HG03175 (cell line): ENCODE data around the gene ERBB4.

Source experiments
- ATAC-seq: cut with Tn5 transposase; IDR thresholded peaks from one replicate; pipeline ENCODE4 v1.9.1; 2021; ENCODE audit warnings: mild to moderate bottlenecking, moderate library complexity; ENCODE audit not compliant: unreplicated experiment

Gene ERBB4

GRCh38 chr2:211942153-211942552 lies 596.4 kb downstream of the ERBB4 start:
- ATAC-seq: no peak

DNA sequence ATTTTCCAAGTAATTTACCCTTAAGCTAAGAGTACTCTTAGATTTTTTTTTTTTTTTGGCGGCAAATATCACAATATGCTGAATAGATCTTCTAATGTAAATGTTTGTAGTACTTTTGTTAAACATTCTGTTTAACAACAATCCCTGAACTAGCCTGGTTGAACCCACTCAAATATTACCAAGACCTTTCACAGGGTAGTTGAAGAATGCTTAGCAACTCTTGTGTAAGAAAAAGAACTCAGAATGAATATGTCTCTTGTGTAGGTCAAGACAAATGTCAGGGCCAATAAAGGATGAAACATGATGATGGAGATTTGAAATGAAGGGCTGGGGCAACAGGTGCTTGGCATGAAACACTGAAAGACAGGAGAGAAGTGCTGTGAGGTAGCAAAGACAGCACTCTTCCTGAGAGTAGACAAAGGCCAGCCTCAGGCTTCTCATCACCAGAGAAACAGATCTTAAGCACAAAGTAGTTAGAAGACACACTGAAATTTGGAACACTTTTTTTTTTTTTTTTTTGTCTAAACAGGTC lies 597.3 kb downstream of the ERBB4 start:
- ATAC-seq: no peak

- ATAC-seq: no peak
Measured at GRCh38 chr2:211939177-211939576, 599.4 kb downstream of the ERBB4 start.

DNA sequence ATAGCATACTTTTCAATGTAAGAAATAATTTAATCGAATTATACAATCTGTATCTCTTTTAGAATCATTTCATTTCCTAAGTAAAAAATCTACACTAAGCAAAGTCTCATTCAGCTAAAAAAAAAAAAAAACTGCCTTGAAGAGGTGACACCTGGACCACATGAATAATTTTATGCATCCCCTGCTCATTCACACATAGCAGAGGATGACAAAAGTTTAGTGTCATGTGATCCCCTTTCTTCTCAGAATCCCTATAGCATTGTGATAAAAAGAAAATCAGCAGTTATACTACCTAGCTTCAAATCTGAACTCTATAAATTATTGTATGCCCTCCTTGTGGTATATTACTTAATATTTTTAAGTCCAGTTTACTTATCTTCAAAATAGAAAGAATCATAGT lies 603.8 kb downstream of the ERBB4 start:
- no peak for ATAC-seq

- ATAC-seq: no peak
Measured at GRCh38 chr2:211931314-211931713, 607.3 kb downstream of the ERBB4 start.

GRCh38 chr2:211930331-211930730 lies 608.3 kb downstream of the ERBB4 start:
- peak; percentile 84 for ATAC-seq

DNA sequence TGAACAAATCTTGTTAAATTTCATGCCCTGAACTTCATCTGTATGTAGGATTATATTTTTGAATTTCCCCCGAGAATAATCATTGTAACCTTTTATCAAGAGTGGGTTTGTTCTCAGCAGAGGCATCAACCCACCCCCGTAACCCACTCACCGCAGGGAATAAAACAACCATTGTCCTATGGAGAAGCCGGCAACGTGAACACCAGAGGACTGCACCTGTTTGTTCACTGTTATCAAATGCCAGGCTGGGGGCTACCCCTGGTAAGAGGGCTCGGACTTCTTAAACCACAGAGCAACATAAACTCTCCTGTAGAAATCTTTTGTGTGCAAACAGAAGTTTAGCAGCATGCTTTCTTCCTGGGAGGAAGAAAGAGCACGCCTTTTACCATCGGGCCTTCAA lies 610.4 kb downstream of the ERBB4 start:
- ATAC-seq: no peak

- ATAC-seq: no peak
Measured at GRCh38 chr2:211923019-211923418, 615.6 kb downstream of the ERBB4 start.

DNA sequence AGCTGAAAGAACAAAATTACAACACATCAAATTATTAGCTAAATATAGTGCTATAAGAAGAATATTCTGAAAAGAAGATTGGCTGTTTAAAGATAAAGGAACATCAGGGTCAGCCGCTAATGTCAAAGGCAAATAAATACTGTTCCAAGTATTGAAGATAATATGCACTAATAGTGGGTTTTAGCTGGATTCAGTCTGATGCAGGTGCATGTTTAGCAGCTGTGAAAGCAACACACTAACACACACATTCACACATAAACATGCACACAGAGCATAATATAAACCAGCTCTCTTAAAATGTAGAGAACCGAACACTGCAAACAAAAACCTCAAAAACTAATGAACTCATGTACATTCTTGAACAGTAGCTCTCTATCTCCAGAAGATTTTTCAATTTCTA lies 634.6 kb downstream of the ERBB4 start:
- no peak for ATAC-seq

DNA sequence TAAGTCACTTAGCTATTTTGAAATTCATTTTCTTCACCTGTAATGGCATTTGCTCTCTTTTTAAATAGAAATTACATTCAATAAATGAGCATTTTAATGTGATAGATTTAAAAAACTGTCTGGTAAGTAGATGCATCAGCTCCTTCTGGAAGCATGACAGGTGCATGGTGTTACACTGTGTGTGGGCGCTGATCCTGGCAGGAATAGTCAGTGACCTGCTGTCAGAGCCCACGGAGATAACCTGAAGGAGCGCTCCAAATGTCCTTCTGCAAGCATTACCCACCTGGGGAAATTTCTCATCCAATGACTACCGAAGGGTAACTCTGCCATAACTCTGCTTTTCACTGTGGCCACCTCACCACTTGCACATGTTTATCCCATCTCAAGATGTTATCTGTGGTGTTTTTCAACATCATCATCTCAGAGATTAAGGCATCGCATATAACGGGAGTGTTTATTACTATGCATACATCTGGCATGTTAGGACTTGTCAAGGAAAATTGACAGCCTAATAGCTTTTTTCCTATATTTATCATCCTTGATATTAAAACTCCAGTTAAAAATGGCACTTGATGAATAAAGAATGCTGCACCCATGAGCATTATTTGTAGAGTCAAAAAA lies 637.3 kb downstream of the ERBB4 start:
- no peak for ATAC-seq

- no peak for ATAC-seq
Measured at GRCh38 chr2:211900518-211900917, 638.1 kb downstream of the ERBB4 start.

DNA sequence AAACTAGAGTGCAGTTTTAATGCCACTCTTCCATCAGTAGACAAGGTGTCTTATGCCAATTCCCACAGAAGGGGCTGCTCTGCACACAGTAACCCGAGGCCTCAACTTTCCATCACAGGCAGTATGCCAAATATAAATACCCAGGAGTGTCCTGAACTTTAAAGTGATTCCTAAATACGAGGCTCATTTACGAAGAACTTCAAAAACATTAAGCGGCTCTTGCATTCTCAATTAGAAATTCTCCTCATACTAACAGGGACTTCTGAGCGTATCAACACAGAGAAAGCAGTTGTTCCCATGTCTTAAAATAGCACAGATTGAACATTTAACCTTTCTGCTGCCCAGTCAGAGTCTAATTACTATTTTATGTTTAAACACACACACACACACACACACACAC lies 638.6 kb downstream of the ERBB4 start:
- ATAC-seq: no peak

GRCh38 chr2:211898702-211899101 lies 639.9 kb downstream of the ERBB4 start:
- no peak for ATAC-seq

- ATAC-seq: no peak
Measured at GRCh38 chr2:211881449-211881848, 657.2 kb downstream of the ERBB4 start.

GRCh38 chr2:211879323-211879722 lies 659.3 kb downstream of the ERBB4 start:
- ATAC-seq: no peak

DNA sequence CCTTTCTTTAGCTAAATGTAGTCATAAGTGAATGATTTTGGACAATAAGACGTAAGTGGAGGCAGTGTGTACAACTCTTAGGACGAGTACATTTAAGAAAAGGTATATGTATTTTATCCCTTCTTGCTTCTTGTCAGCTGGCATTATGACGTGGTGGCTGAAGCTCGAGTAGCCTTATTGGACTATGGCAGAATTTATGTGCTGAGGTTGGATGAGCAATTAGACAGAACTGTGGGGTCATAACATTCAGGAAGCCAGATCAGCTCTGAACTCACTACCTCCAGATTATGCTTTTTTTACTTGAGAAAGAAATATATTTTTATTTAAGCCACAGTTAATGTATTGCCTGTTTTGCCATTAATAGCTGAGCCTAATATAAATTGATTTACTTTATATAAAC lies 661.5 kb downstream of the ERBB4 start:
- no peak for ATAC-seq

GRCh38 chr2:211875488-211875887 lies 663.1 kb downstream of the ERBB4 start:
- no peak for ATAC-seq

- ATAC-seq: no peak
Measured at GRCh38 chr2:211868996-211869533, 669.5 kb downstream of the ERBB4 start.

DNA sequence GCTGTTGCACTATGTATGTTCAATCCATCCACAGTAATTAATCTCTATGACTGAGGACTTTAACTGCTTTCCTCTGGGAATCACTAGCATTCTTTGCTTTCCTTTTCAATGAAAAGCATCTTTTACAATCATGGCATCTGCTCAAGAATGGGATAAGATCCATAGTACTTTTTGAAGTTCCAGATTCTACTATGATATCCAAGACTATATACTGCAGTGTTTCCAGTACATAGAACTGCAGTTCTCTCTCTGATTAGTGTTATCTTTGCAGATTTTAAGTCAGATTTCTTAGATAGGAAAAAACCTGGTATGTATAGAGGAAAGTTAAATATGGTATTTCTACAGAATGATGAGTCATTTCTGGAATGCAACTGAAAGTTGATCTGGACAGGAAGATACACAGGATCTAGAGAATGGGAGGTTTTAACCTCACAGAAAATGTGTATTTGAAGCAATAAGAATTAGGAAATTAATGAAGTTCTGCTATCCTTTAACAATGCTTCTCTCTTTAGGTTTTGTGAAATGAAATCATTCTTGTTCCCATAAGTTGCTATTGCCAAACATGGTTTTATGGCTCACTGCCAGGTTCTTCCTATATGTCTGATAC lies 670.7 kb downstream of the ERBB4 start:
- ATAC-seq: peak; percentile 87

- no peak for ATAC-seq
Measured at GRCh38 chr2:211864328-211864727, 674.3 kb downstream of the ERBB4 start.

DNA sequence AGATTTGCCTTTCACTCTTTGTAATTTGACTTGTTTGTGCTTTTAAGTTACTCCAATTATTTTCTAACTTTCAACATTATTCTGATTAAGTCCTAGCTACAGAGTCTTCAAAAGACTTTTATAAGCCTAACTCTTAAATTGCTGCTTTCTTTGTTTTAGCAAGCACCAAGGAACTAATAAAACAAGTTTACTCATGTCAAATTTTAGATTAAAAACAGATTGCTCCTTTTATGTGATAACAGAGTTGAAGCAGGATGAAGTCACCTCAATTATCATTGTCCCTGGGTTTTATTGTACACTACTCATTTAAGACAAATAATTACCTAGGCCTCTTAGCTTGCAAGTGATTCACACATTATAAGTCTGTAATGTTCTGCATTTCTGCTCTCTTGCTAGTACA lies 678.4 kb downstream of the ERBB4 start:
- ATAC-seq: no peak

DNA sequence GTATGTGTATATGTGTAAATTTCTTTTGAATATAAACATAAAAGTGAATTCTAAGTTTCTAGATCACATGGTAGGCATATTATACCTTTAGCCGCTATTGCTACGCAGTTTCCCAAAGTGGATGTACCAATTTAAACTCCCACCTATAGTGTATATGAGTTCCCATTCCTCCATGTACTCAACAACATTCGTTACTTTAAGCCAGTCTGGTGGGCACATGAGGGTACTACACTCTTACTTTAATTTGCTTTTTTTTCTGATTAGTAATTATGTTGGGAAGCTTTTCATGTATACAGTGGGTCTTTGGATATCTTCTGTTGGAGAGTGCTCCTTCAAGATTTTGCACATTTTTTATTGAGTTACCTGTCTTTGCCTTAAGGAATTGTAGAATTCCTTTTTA lies 683.8 kb downstream of the ERBB4 start:
- no peak for ATAC-seq
